AG04450 (cell line): ENCODE results near the gene CCDC172. TPM values are rescaled to one million over a fixed set of nuclear protein-coding genes. Genes with fewer than 3 reads are reported as not detected.

ENCODE experiments used
- CTCF ChIA-PET: fragments of 300-600, 350-600 bp; formaldehyde crosslinking; extraction: SDS; loops from one replicate; lab custom pipeline; 2022; ENCODE audit warnings: antibody characterized with exemption, inconsistent platforms; lab: Charles Lee
- POLR2A ChIA-PET: fragments of 350-600 bp; formaldehyde crosslinking; extraction: SDS; loops from one replicate; lab custom pipeline; 2021; ENCODE audit warnings: antibody characterized with exemption, inconsistent platforms; lab: Yijun Ruan, JAX
- DNase-seq: peaks from one replicate; pipeline ENCODE4 v3.0.0-alpha.2; 2011; ENCODE audit warnings: low read depth, low spot score
- H3K27ac ChIP-seq: one replicate; pipeline ENCODE4 v1.5.1; 2012; ENCODE audit warnings: low read depth, low read length, control low read depth
- H3K27me3 ChIP-seq: one replicate; pipeline ENCODE4 v1.6.0; 2012; ENCODE audit warnings: low read length; ENCODE audit not compliant: control insufficient read depth, insufficient read depth
- H3K4me3 ChIP-seq: 2 replicates; pipeline ENCODE4 v1.5.1; 2011; ENCODE audit warnings: mild to moderate bottlenecking, low read depth, low read length, control low read depth
- H3K9me3 ChIP-seq: 2 replicates; pipeline ENCODE4 v1.5.1; 2012; ENCODE audit warnings: low read length; ENCODE audit not compliant: control insufficient read depth, insufficient read depth
- CTCF ChIP-seq: IDR thresholded peaks from 2 replicates; pipeline ENCODE4 v1.5.1; 2011; ENCODE audit warnings: low read depth, low read length, control low read depth, inconsistent platforms
- polyA minus RNA-seq: library from RNA; depleted of rRNA, polyadenylated mRNA; stranded (reverse); fragments of >200 nt; gene quantifications from 2 replicates; pipeline ENCODE4 v1.2.3, GENCODE V29; 2011; rRNA and poly(A)+ RNA removed
- polyA plus RNA-seq: library from polyadenylated mRNA; depleted of rRNA; stranded (reverse); fragments of >200 nt; gene quantifications from 2 replicates; pipeline ENCODE4 v1.2.3, GENCODE V29; 2011; rRNA removed

CCDC172 gene
- polyA plus RNA-seq: not detected in 2 replicates
- polyA minus RNA-seq: not detected in 2 replicates

- Histone ChIP-seq H3K27me3 (no peaks in the 10 kb centered on the region), H3K4me3 (no peak within 1 kb of the TSS), H3K9me3 (no peaks in the 10 kb centered on the region), H3K27ac (no peak within 1 kb of the TSS)
- ChIA-PET POLR2A (no interaction called here), CTCF (no interaction called here)
- DNase-seq: no peak
- TF ChIP-seq CTCF: no peak
Measured at GRCh38 chr10:116324227-116324950, at the start of gene CCDC172. TSS of gene CCDC172 (plus strand) at chr10:116324448. CDS start at chr10:116325012, 564 bp downstream.

GRCh38 chr10:116276981-116277380, 47.3 kb upstream of the CCDC172 start:
- Histone ChIP-seq H3K4me3 (no peak overlapping the region), H3K27me3 (peaks cover 35% of the 10 kb centered on the region), H3K27ac (no peak overlapping the region), H3K9me3 (peaks cover 3% of the 10 kb centered on the region; the same call in 1 of the 2 replicates)
- no peak for DNase-seq
- ChIA-PET CTCF (interaction anchor here (2.9 kb wide), 1 partner anchor 11 kb away, joined by 12 read pairs; no protein-coding TSS in a partner anchor), POLR2A (no interaction called here)
- TF ChIP-seq CTCF: no peak

- Histone ChIP-seq H3K9me3 (peaks cover 3% of the 10 kb centered on the region; the same call in 1 of the 2 replicates), H3K4me3 (no peak overlapping the region), H3K27ac (no peak overlapping the region), H3K27me3 (peaks cover 17% of the 10 kb centered on the region)
- TF ChIP-seq CTCF: no peak
- DNase-seq: no peak
- ChIA-PET CTCF (interaction anchor here (2.9 kb wide), 1 partner anchor 9 kb away, joined by 12 read pairs; no protein-coding TSS in a partner anchor), POLR2A (no interaction called here)
Measured at GRCh38 chr10:116278846-116279245, 45.4 kb upstream of the CCDC172 start.

- no peak for DNase-seq
- TF ChIP-seq CTCF: no peak
- no peaks in the 10 kb centered on the region for H3K9me3 ChIP-seq
- H3K4me3 ChIP-seq: no peak overlapping the region
- H3K27me3 ChIP-seq: no peaks in the 10 kb centered on the region
- ChIA-PET POLR2A (interaction anchor here (0.5 kb wide), 1 partner anchor 38 kb away, joined by 3 read pairs; no protein-coding TSS in a partner anchor), CTCF (interaction anchor here (0.7 to 1.2 kb wide), 3 partner anchors 10 to 575 kb away, joined by 3 to 4 read pairs (median 3); no protein-coding TSS in a partner anchor)
- H3K27ac ChIP-seq: no peak overlapping the region
Measured at GRCh38 chr10:116281775-116282174, 42.5 kb upstream of the CCDC172 start.
